CD4-positive, alpha-beta T cell (primary cell): ENCODE measurements around the gene FBXO9. TPM values are rescaled to one million over a fixed set of nuclear protein-coding genes. Genes with fewer than 3 reads are reported as not detected.

Experiments
- ATAC-seq: fragments of 200-7000 bp; cut with Tn5 transposase; one replicate; pipeline ENCODE4 v1.10.0; 2022; ENCODE audit warnings: mild to moderate bottlenecking; ENCODE audit not compliant: poor library complexity
- CTCF ChIA-PET: fragments of 350-600 bp; sonication (Branson Sonifier 250); formaldehyde crosslinking; loops from one replicate; lab custom pipeline; 2021; ENCODE audit warnings: antibody characterized with exemption, inconsistent platforms; lab: Charles Lee
- POLR2A ChIA-PET: fragments of 350-600 bp; sonication (Branson Sonifier 250); formaldehyde crosslinking; loops from one replicate; lab custom pipeline; 2021; ENCODE audit warnings: antibody characterized with exemption, inconsistent platforms; lab: Charles Lee
- DNase-seq, 14 experiments: peaks; one replicate each; pipeline ENCODE4 v3.0.0-alpha.2; 2013 to 2020; ENCODE audit warnings: mixed read lengths in 2 of 14
- H3K27ac ChIP-seq, 2 donors: one replicate each; pipeline versions ENCODE4 v1.5.1 to v1.7.0; 2013; ENCODE audit warnings: low read length in 2 of 2, low read depth in 1 of 2, mild to moderate bottlenecking in 1 of 2
- H3K27me3 ChIP-seq, 2 experiments: 1 replicate in 1 of 2; 2 replicates in 1 of 2; pipeline versions ENCODE4 v1.6.1 to v1.7.0; 2013; ENCODE audit warnings: low read length in 2 of 2, control low read depth in 1 of 2, mild to moderate bottlenecking in 1 of 2, moderate library complexity in 1 of 2; ENCODE audit not compliant: insufficient read depth in 2 of 2, control insufficient read depth in 1 of 2
- H3K36me3 ChIP-seq: one replicate; pipeline ENCODE4 v1.6.1; 2013; ENCODE audit warnings: low read length, control low read depth; ENCODE audit not compliant: insufficient read depth
- H3K4me1 ChIP-seq: one replicate; pipeline ENCODE4 v1.6.1; 2013; ENCODE audit warnings: low read length, control low read depth; ENCODE audit not compliant: insufficient read depth
- H3K4me3 ChIP-seq: one replicate; pipeline ENCODE4 v1.5.1; 2013; ENCODE audit warnings: mild to moderate bottlenecking, low read length, moderate library complexity
- H3K9me3 ChIP-seq, 2 experiments: 1 replicate in 1 of 2; 2 replicates in 1 of 2; pipeline versions ENCODE4 v1.6.1 to v1.7.0; 2013; ENCODE audit warnings: low read length in 2 of 2, mild to moderate bottlenecking in 2 of 2, control low read depth in 1 of 2, moderate library complexity in 1 of 2; ENCODE audit not compliant: control insufficient read depth in 1 of 2, insufficient read depth in 1 of 2
- H3K27ac Mint-ChIP-seq: one replicate; pipeline ENCODE4 v1.8.0; 2020; ENCODE audit warnings: mixed read lengths
- H3K27me3 Mint-ChIP-seq: one replicate; pipeline ENCODE4 v1.8.0; 2021; ENCODE audit warnings: mixed read lengths
- H3K36me3 Mint-ChIP-seq: one replicate; pipeline ENCODE4 v1.8.0; 2021; ENCODE audit warnings: low read depth, mixed read lengths
- H3K4me1 Mint-ChIP-seq: one replicate; pipeline ENCODE4 v1.8.0; 2021; ENCODE audit warnings: low read depth, mixed read lengths
- H3K4me3 Mint-ChIP-seq: one replicate; pipeline ENCODE4 v1.8.0; 2020; ENCODE audit warnings: mild to moderate bottlenecking, mixed read lengths
- H3K9me3 Mint-ChIP-seq: one replicate; pipeline ENCODE4 v1.8.0; 2020; ENCODE audit warnings: mixed read lengths
- CTCF ChIP-seq: fragments of 200-600 bp; IDR thresholded peaks from one replicate; pipeline ENCODE4 v1.8.0; 2022; ENCODE audit warnings: antibody characterized with exemption, mild to moderate bottlenecking
- intact Hi-C, 2 experiments: fragments of 100-400 bp; cut with DNase I in 1 of 2; cut with micrococcal nuclease in 1 of 2; formaldehyde crosslinking; loops; one replicate each; pipeline versions ENCODE4 v1.15.1 to v1.9.0; 2023 to 2025; cut with DNase I, micrococcal nuclease
- total RNA-seq, 174 experiments: library from RNA in 2 of 174; stranded (reverse) in 2 of 174; gene quantifications; one replicate each; pipeline ENCODE4 v1.2.3 and lab custom pipeline; 2021 to 2026

Gene FBXO9
- total RNA-seq, 2 experiments from 2014 or later: 67.3 to 77.0 TPM

GRCh38 chr6:53043581-53043980 is 21.6 kb upstream of the FBXO9 start:
- POLR2A ChIA-PET: no interaction called here
- Histone ChIP-seq H3K27ac (no peak overlapping the region), H3K4me1 (peaks cover 2% of the 10 kb centered on the region), H3K9me3 (no peaks in the 10 kb centered on the region), H3K27me3 (no peaks in the 10 kb centered on the region), H3K36me3 (peaks cover 27% of the 10 kb centered on the region), H3K4me3 (no peak overlapping the region)
- H3K27me3 Mint-ChIP-seq: no peaks in the 10 kb centered on the region
- intact Hi-C loops: no loop called here
- no peak for DNase-seq
- H3K36me3 Mint-ChIP-seq: peaks cover 33% of the 10 kb centered on the region
- H3K27ac Mint-ChIP-seq: no peak overlapping the region
- CTCF ChIA-PET: no interaction called here
- ATAC-seq: no peak
- H3K9me3 Mint-ChIP-seq: no peaks in the 10 kb centered on the region
- no peak for TF ChIP-seq CTCF
- H3K4me1 Mint-ChIP-seq: peaks cover 17% of the 10 kb centered on the region
- no peak overlapping the region for H3K4me3 Mint-ChIP-seq

DNA sequence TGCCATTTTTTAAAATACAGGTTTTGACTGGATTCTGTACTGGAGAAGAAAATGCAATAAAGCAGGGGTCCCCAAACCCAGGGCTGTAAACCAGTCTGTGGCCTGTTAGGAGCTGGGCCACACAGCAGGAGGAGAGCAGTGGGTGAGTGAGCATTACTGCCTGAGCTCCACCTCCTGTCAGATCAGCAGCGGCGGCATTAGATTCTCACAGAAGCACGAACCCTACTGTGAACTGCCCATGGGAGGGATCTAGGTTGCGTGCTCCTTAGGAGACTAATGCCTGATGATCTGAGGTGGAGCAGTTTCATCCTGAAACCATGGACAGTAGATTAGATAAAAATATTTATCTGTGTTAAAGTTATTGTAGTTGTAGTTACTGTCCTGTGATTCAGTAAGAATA is 21.1 kb upstream of the FBXO9 start:
- Mint-ChIP-seq H3K9me3 (no peaks in the 10 kb centered on the region), H3K36me3 (peaks cover 28% of the 10 kb centered on the region), H3K27me3 (no peaks in the 10 kb centered on the region), H3K4me3 (no peak overlapping the region), H3K4me1 (peaks cover 22% of the 10 kb centered on the region), H3K27ac (no peak overlapping the region)
- DNase-seq (no peak), ATAC-seq (no peak)
- ChIA-PET POLR2A (no interaction called here), CTCF (no interaction called here)
- H3K4me3 ChIP-seq: no peak overlapping the region
- H3K27me3 ChIP-seq: no peaks in the 10 kb centered on the region
- H3K4me1 ChIP-seq: peaks cover 6% of the 10 kb centered on the region
- H3K36me3 ChIP-seq: peaks cover 22% of the 10 kb centered on the region
- intact Hi-C loops: no loop called here
- TF ChIP-seq CTCF: no peak
- no peak overlapping the region for H3K27ac ChIP-seq
- no peaks in the 10 kb centered on the region for H3K9me3 ChIP-seq

- Mint-ChIP-seq H3K27me3 (no peaks in the 10 kb centered on the region), H3K36me3 (peaks cover 23% of the 10 kb centered on the region), H3K4me1 (peaks cover 27% of the 10 kb centered on the region), H3K27ac (no peak overlapping the region), H3K4me3 (no peak overlapping the region), H3K9me3 (no peaks in the 10 kb centered on the region)
- ChIA-PET CTCF (no interaction called here), POLR2A (no interaction called here)
- Histone ChIP-seq H3K27me3 (no peaks in the 10 kb centered on the region), H3K36me3 (peaks cover 17% of the 10 kb centered on the region), H3K4me3 (no peak overlapping the region), H3K27ac (no peak overlapping the region), H3K9me3 (no peaks in the 10 kb centered on the region), H3K4me1 (peaks cover 6% of the 10 kb centered on the region)
- DNase-seq (no peak), ATAC-seq (no peak)
- TF ChIP-seq CTCF: no peak
- intact Hi-C loops: no loop called here
These were observed 20.6 kb upstream of the FBXO9 start for GRCh38 chr6:53044572-53044971.
